CD14-positive monocyte (primary cell): ENCODE data around the gene EVA1B. TPM values are rescaled to one million over a fixed set of nuclear protein-coding genes. Genes with fewer than 3 reads are reported as not detected.

ENCODE experiments used
- DNase-seq, 3 donors: peaks; one replicate each; pipeline ENCODE4 v3.0.0-alpha.2; 2011 to 2022
- H2AFZ ChIP-seq: 2 replicates; pipeline ENCODE4 v1.6.0; 2012; ENCODE audit warnings: mild to moderate bottlenecking, low read depth, low read length, inconsistent platforms; ENCODE audit not compliant: insufficient read depth, poor library complexity, severe bottlenecking
- H3K27ac ChIP-seq, 2 donors: 1 replicate in 1 of 2; 2 replicates in 1 of 2; pipeline ENCODE4 v1.5.1; 2012 to 2013; ENCODE audit warnings: low read length in 2 of 2, control low read depth in 1 of 2, inconsistent platforms in 1 of 2, low read depth in 1 of 2, mild to moderate bottlenecking in 1 of 2
- H3K27me3 ChIP-seq, 2 donors: one replicate each; pipeline versions ENCODE4 v1.6.0 to v1.6.1; 2011 to 2013; ENCODE audit warnings: low read length in 2 of 2; ENCODE audit not compliant: control insufficient read depth in 2 of 2, insufficient read depth in 2 of 2
- H3K36me3 ChIP-seq, 2 donors: replicated peaks in 1 of 2; 1 replicate in 1 of 2; 2 replicates in 1 of 2; pipeline versions ENCODE4 v1.5.1 to v1.6.1; 2012 to 2013; ENCODE audit warnings: low read length in 2 of 2, control low read depth in 1 of 2, inconsistent platforms in 1 of 2, mild to moderate bottlenecking in 1 of 2; ENCODE audit not compliant: insufficient read depth in 2 of 2, control insufficient read depth in 1 of 2
- H3K4me1 ChIP-seq, 2 donors: 1 replicate in 1 of 2; 2 replicates in 1 of 2; pipeline versions ENCODE4 v1.5.1 to v1.6.1; 2012 to 2013; ENCODE audit warnings: low read length in 2 of 2, control low read depth in 1 of 2, inconsistent platforms in 1 of 2, mild to moderate bottlenecking in 1 of 2, moderate library complexity in 1 of 2; ENCODE audit not compliant: insufficient read depth in 2 of 2, control insufficient read depth in 1 of 2
- H3K4me2 ChIP-seq: replicated peaks from 2 replicates; pipeline ENCODE3; 2012; ENCODE audit warnings: low read length, moderate library complexity, mild to moderate bottlenecking; ENCODE audit not compliant: poor library complexity, severe bottlenecking; ENCODE audit errors: extremely low read depth
- H3K4me3 ChIP-seq, 3 experiments: fragments of 200-600 bp in 1 of 3; sonication (generic) in 1 of 3; replicated peaks in 1 of 3; 1 replicate in 2 of 3; 2 replicates in 1 of 3; pipeline ENCODE4 v1.5.1; 2011 to 2013; ENCODE audit warnings: low read length in 3 of 3, mild to moderate bottlenecking in 3 of 3, control low read depth in 2 of 3, low read depth in 2 of 3, inconsistent platforms in 1 of 3, moderate library complexity in 1 of 3
- H3K79me2 ChIP-seq: 2 replicates; pipeline ENCODE4 v1.6.0; 2012; ENCODE audit warnings: mild to moderate bottlenecking, control low read depth, inconsistent platforms, low read length, moderate library complexity; ENCODE audit not compliant: insufficient read depth
- H3K9ac ChIP-seq: 2 replicates; pipeline ENCODE4 v1.6.0; 2017; ENCODE audit warnings: low read length, mild to moderate bottlenecking; ENCODE audit not compliant: insufficient read depth, poor library complexity, severe bottlenecking
- H3K9me3 ChIP-seq, 2 donors: replicated peaks in 1 of 2; 1 replicate in 1 of 2; 2 replicates in 1 of 2; pipeline versions ENCODE4 v1.5.1 to v1.6.1; 2012 to 2013; ENCODE audit warnings: low read length in 2 of 2, control low read depth in 1 of 2; ENCODE audit not compliant: control insufficient read depth in 1 of 2, insufficient read depth in 1 of 2
- H4K20me1 ChIP-seq: 2 replicates; pipeline ENCODE4 v1.6.0; 2012; ENCODE audit warnings: mild to moderate bottlenecking, low read length, control low read depth, moderate library complexity; ENCODE audit not compliant: insufficient read depth
- H3K27ac Mint-ChIP-seq, 7 donors: one replicate each; pipeline ENCODE4 v1.8.0; 2020; ENCODE audit warnings: mild to moderate bottlenecking in 7 of 7, mixed read lengths in 7 of 7, moderate library complexity in 6 of 7, inconsistent platforms in 2 of 7
- H3K27me3 Mint-ChIP-seq, 3 donors: one replicate each; pipeline ENCODE4 v1.8.0; 2021 to 2022; ENCODE audit warnings: low read depth in 3 of 3, mild to moderate bottlenecking in 3 of 3, mixed read lengths in 3 of 3, moderate library complexity in 3 of 3, inconsistent platforms in 1 of 3
- H3K36me3 Mint-ChIP-seq, 2 donors: one replicate each; pipeline ENCODE4 v1.8.0; 2020; ENCODE audit warnings: mixed read lengths in 2 of 2, inconsistent platforms in 1 of 2, mild to moderate bottlenecking in 1 of 2
- H3K4me1 Mint-ChIP-seq: one replicate; pipeline ENCODE4 v1.8.0; 2020; ENCODE audit warnings: mild to moderate bottlenecking, mixed read lengths
- H3K4me3 Mint-ChIP-seq, 2 donors: one replicate each; pipeline ENCODE4 v1.8.0; 2020; ENCODE audit warnings: mild to moderate bottlenecking in 2 of 2, mixed read lengths in 2 of 2, moderate library complexity in 1 of 2
- H3K9me3 Mint-ChIP-seq, 7 donors: one replicate each; pipeline ENCODE4 v1.8.0; 2020 to 2022; ENCODE audit warnings: mixed read lengths in 7 of 7, mild to moderate bottlenecking in 6 of 7, moderate library complexity in 6 of 7, inconsistent platforms in 2 of 7
- WGBS: methylation state at CpG from one replicate; pipeline ENCODE4 v1.1.5; 2013; ENCODE audit warnings: missing lambda C conversion rate; ENCODE audit not compliant: insufficient coverage; 5-methylcytosine and 5-hydroxymethylcytosine counted together
- intact Hi-C, 2 donors: fragments of 100-400 bp; cut with micrococcal nuclease; formaldehyde crosslinking; loops; one replicate each; pipeline versions ENCODE4 v1.15.0 to v1.15.1; 2023
- polyA plus RNA-seq, 3 donors: library from polyadenylated mRNA; depleted of rRNA in 1 of 3; unstranded in 2 of 3; stranded (reverse) in 1 of 3; fragments of 300-500 nt in 2 of 3; fragments of >200 nt in 1 of 3; fragmentation: Illumina TruSeq in 2 of 3; gene quantifications; 1 replicate in 2 of 3; 2 replicates in 1 of 3; pipeline ENCODE4 v1.2.3, GENCODE V29; 2012 to 2021
- TF ChIP-seq, protein P1 (sequence below): fragments of 200-600 bp; IDR thresholded peaks from one replicate; pipeline ENCODE4 v1.8.0; 2022; ENCODE audit warnings: antibody characterized with exemption, mild to moderate bottlenecking

Gene EVA1B
- polyA plus RNA-seq, 3 donors = 13.7 to 19.1 (median 16.6) TPM

DNA sequence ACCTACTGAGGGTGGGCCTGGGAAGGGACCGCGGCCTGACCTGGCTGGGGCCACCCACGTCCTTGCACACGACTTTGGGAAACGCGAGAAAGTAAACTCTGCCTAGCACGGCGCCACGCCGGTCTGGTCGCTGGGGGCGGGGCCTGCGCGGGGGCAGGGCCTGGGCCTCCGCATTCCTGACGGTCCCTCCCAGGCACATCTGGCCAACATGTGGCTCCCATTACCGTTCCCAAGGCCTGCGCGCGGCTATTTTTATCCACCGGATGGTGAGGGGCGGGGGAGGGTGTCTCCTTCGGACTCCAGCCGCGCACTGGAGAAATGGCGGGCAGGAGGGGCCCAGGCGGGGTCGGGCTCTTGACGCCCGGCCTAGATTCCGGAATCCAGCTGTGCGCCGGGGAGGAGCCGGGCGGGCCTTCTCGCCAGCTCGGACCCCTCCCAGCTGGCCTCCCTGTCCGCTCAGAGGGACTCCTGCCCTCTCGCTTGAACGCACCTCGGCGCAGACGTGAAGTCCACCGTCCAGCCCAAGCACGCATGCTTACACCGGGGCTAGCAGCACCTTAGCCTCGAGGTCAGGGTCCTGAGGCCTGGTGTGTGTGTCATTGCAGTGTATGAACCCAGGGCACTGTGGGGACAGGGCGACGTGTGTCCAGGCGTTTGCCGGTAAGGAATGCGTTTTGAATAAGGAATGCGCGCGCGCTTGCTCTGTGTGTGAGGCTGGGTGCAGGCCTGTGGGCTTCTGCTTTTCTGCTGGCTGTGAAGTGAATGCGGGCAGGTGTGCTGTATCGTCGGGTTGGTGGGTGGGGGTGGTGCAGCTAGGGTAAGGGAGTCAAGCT is 2.1 kb downstream of the EVA1B start:
- peaks cover 32% of the 10 kb centered on the region for H3K4me1 Mint-ChIP-seq
- peaks cover 0 to 5% of the 10 kb centered on the region in 2 donors for H3K36me3 Mint-ChIP-seq
- no peaks in the 10 kb centered on the region for H3K9me3 ChIP-seq
- peak overlapping the region; percentile 10 to 82 (median 31) for H3K4me3 ChIP-seq
- no peak overlapping the region for H3K27ac ChIP-seq
- 19% methylated on average over 59 of the region's 59 CpGs for WGBS
- peaks cover 19 to 46% (median 21%) of the 10 kb centered on the region in 3 donors for H3K27me3 Mint-ChIP-seq
- H3K4me2 ChIP-seq = peak overlapping the region; percentile 92
- peak overlapping the region; percentile 79 for H2AFZ ChIP-seq
- peaks cover 34 to 42% of the 10 kb centered on the region in 2 donors for H3K4me1 ChIP-seq
- H3K9ac ChIP-seq = peak overlapping the region; percentile 54
- peaks cover 0 to 17% of the 10 kb centered on the region in 2 donors for H3K27me3 ChIP-seq
- TF ChIP-seq, protein P1, sequence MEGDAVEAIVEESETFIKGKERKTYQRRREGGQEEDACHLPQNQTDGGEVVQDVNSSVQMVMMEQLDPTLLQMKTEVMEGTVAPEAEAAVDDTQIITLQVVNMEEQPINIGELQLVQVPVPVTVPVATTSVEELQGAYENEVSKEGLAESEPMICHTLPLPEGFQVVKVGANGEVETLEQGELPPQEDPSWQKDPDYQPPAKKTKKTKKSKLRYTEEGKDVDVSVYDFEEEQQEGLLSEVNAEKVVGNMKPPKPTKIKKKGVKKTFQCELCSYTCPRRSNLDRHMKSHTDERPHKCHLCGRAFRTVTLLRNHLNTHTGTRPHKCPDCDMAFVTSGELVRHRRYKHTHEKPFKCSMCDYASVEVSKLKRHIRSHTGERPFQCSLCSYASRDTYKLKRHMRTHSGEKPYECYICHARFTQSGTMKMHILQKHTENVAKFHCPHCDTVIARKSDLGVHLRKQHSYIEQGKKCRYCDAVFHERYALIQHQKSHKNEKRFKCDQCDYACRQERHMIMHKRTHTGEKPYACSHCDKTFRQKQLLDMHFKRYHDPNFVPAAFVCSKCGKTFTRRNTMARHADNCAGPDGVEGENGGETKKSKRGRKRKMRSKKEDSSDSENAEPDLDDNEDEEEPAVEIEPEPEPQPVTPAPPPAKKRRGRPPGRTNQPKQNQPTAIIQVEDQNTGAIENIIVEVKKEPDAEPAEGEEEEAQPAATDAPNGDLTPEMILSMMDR = no peak
- H3K79me2 ChIP-seq = no peaks in the 10 kb centered on the region
- H3K9me3 Mint-ChIP-seq = peaks cover 0 to 3% (median 0%) of the 10 kb centered on the region in 7 donors
- peak overlapping the region in 3 of 7 donors; percentile 4 to 71 (median 26) for H3K27ac Mint-ChIP-seq
- intact Hi-C loops = no loop called here
- H3K4me3 Mint-ChIP-seq = peak overlapping the region; percentile 82 to 98
- DNase-seq = no peak
- H3K36me3 ChIP-seq = no peaks in the 10 kb centered on the region
- peaks cover 14% of the 10 kb centered on the region for H4K20me1 ChIP-seq

DNA sequence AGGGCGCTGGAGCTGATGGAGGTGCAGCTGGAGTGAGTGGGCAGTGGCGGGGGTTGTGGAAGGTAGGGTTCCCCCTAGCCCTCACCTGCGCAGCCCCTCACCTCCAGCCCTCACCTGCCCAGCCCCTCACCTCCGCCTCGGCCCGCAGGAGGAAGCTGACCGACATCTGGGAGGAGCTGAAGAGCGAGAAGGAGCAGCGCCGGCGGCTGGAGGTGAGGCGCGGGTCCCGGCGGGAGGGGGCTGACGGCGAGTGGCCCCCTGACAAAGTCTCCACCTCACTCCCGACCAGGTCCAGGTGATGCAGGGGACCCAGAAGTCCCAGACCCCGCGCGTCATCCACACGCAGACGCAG is 2.7 kb downstream of the EVA1B start:
- peak overlapping the region; percentile 82 to 98 for H3K4me3 Mint-ChIP-seq
- H2AFZ ChIP-seq = peak overlapping the region; percentile 79

More for the DNA sequence above, 2.7 kb downstream of the EVA1B start:
- Histone ChIP-seq H3K79me2 (no peaks in the 10 kb centered on the region), H3K36me3 (no peaks in the 10 kb centered on the region), H3K4me3 (peak overlapping the region; percentile 10 to 82 (median 31)), H3K4me2 (peak overlapping the region; percentile 92), H3K9me3 (no peaks in the 10 kb centered on the region), H3K27me3 (peaks cover 0 to 17% of the 10 kb centered on the region in 2 donors), H3K4me1 (peaks cover 34 to 42% of the 10 kb centered on the region in 2 donors), H3K27ac (no peak overlapping the region), H4K20me1 (peaks cover 14% of the 10 kb centered on the region), H3K9ac (peak overlapping the region; percentile 54)
- DNase-seq = no peak
- TF ChIP-seq, protein P1 = no peak
- under 1% methylated on average over 17 of the region's 23 CpGs for WGBS
- Mint-ChIP-seq H3K4me1 (peaks cover 32% of the 10 kb centered on the region), H3K9me3 (peaks cover 0 to 3% (median 0%) of the 10 kb centered on the region in 7 donors), H3K27ac (peak overlapping the region in 4 of 7 donors; percentile 4 to 79 (median 57)), H3K27me3 (peaks cover 19 to 46% (median 21%) of the 10 kb centered on the region in 3 donors), H3K36me3 (peaks cover 0 to 5% of the 10 kb centered on the region in 2 donors)
- intact Hi-C loops = no loop called here
